ENCODE measurements around the gene IKZF4. TPM values are rescaled to one million over a fixed set of nuclear protein-coding genes. Genes with fewer than 3 reads are reported as not detected.

Gene IKZF4
- total and polyA plus RNA-seq, 2 of the 8 experiments (the other 6 are each of a cell fraction or from before 2014, with no cell fraction given): 8.0 to 13.3 TPM

- Histone ChIP-seq H3K4me1 (replicated peaks in 1 of 4; ENCODE audit: control insufficient read depth in 3 of 4, insufficient read depth in 4 of 4, low read length in 3 of 4) (peaks cover 3 to 17% (median 11%) of the 10 kb centered on the region in 4 experiments), H3K9ac (replicated peaks in 1 of 4; ENCODE audit: extremely low read depth in 1 of 4, low read depth in 3 of 4, low read length in 3 of 4) (peak overlapping the region in 1 of 4 experiments; percentile 68; a peak in 2 of 7 replicates), H3K27ac (ENCODE audit: low read depth, low read length) (0 out of 2 replicates have a peak overlapping the region, but pooled peaks have one; percentile 13), H3K14ac (ENCODE audit: insufficient read length) (no peak overlapping the region), H4K8ac (ENCODE audit: extremely low read depth, insufficient read depth, low read length) (no peak overlapping the region; the same call in 1 of the 2 replicates), H3K23me2 (ENCODE audit: low read depth, low read length) (peaks cover 7% of the 10 kb centered on the region; the same call in 1 of the 2 replicates), H3K4ac (replicated peaks; ENCODE audit: insufficient read length, low read depth, low read length) (no peak overlapping the region), H3K9me3 (ENCODE audit: insufficient read depth in 2 of 2, low read depth in 1 of 2, low read length in 1 of 2) (no peaks in the 10 kb centered on the region; a peak in 1 of 4 replicates), H3K36me3 (ENCODE audit: control insufficient read depth in 2 of 4, insufficient read depth in 4 of 4, low read length in 3 of 4) (peaks cover 7 to 14% (median 11%) of the 10 kb centered on the region in 4 experiments; a peak in 7 of 8 replicates), H3K4me2 (ENCODE audit: insufficient read depth in 1 of 2, low read depth in 2 of 2, low read length in 2 of 2) (peak overlapping the region; percentile 62 to 97), H3K79me1 (ENCODE audit: low read depth, low read length) (peaks cover 7% of the 10 kb centered on the region; the same call in 1 of the 2 replicates), H4K91ac (replicated peaks; ENCODE audit: insufficient read length, low read length) (no peak overlapping the region), H3K4me3 (ENCODE audit: extremely low read depth in 1 of 4, insufficient read depth in 2 of 4, low read depth in 3 of 4, low read length in 4 of 4) (peak overlapping the region; percentile 74 to 89 (median 80); a peak in 7 of 8 replicates), H4K5ac (ENCODE audit: insufficient read length, low read depth, low read length) (no peak overlapping the region), H3K23ac (ENCODE audit: insufficient read length) (no peak overlapping the region), H2AFZ (ENCODE audit: low read length) (no peak overlapping the region), H2BK15ac (ENCODE audit: low read length) (0 out of 2 replicates have a peak overlapping the region, but pooled peaks have one; percentile 84), H3K56ac (replicated peaks; ENCODE audit: insufficient read length, low read depth, low read length) (no peak overlapping the region), H2AK5ac (ENCODE audit: low read depth, low read length) (no peak overlapping the region; the same call in 1 of the 2 replicates), H3K27me3 (replicated peaks in 1 of 4; ENCODE audit: control insufficient read depth in 3 of 4, extremely low read depth in 1 of 4, insufficient read depth in 3 of 4, low read length in 3 of 4) (no peaks in the 10 kb centered on the region), H4K20me1 (replicated peaks in 1 of 2; ENCODE audit: control insufficient read depth in 1 of 2, insufficient read depth in 2 of 2, low read length in 2 of 2) (peaks cover 2 to 10% of the 10 kb centered on the region in 2 experiments), H2BK5ac (ENCODE audit: low read depth, low read length) (peak overlapping the region; percentile 77), H2BK120ac (replicated peaks; ENCODE audit: low read depth, low read length) (no peak overlapping the region), H2BK12ac (ENCODE audit: low read depth, low read length) (peak overlapping the region; percentile 94), H3K18ac (ENCODE audit: extremely low read depth, low read length) (no peak overlapping the region), H2BK20ac (ENCODE audit: low read length) (no peak overlapping the region), H3K79me2 (ENCODE audit: control insufficient read depth in 1 of 2, insufficient read depth in 2 of 2, low read length in 2 of 2) (peaks cover 0 to 27% of the 10 kb centered on the region in 2 experiments; a peak in 2 of 4 replicates)
- CTCF ChIA-PET (ENCODE audit: partially characterized antibody): interaction anchor here (0.6 to 5.1 kb wide), 13 partner anchors 9 to 345 kb away, joined by 3 to 31 read pairs (median 4); partner anchors contain the start of gene PA2G4
- FAIRE-seq: no peak
- 82% methylated on average over 6 of the region's 6 CpGs; no CpG with 5 or more reads in 1 of the 2 experiments for WGBS, 2 experiments (ENCODE audit: extremely low coverage in 1 of 2, insufficient coverage in 1 of 2, insufficient read length in 1 of 2, insufficient replicate concordance in 2 of 2, low coverage in 1 of 2, low lambda C conversion rate in 2 of 2, missing lambda C conversion rate in 1 of 2)
- TF ChIP-seq HDAC2 (IDR thresholded peaks at IDR 0.05; ENCODE audit: borderline replicate concordance in 1 of 2, low read depth in 2 of 2, low read length in 2 of 2) (no peak), FOSL1 (IDR thresholded peaks at IDR 0.05; ENCODE audit: insufficient read depth, low read depth, low read length) (no peak), CHD2 (IDR thresholded peaks at IDR 0.05; ENCODE audit: low read length) (no peak), TBP (IDR thresholded peaks at IDR 0.05; ENCODE audit: low read depth, low read length) (no peak), ASH2L (IDR thresholded peaks at IDR 0.05; ENCODE audit: low read length) (no peak), EP300 (IDR thresholded peaks at IDR 0.05; ENCODE audit: borderline replicate concordance in 1 of 2, low read depth in 2 of 2, low read length in 2 of 2) (no peak)
- TF ChIP-seq, protein P1, sequence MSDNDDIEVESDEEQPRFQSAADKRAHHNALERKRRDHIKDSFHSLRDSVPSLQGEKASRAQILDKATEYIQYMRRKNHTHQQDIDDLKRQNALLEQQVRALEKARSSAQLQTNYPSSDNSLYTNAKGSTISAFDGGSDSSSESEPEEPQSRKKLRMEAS (IDR thresholded peaks at IDR 0.05): no peak
- POLR2A ChIA-PET (ENCODE audit: partially characterized antibody): interaction anchor here (0.6 to 8.9 kb wide), 31 partner anchors 9 to 1054 kb away, joined by 3 to 112 read pairs (median 4); partner anchors contain the start of genes ESYT1, MYL6, PA2G4 and PAN2
- no peak for DNase-seq (ENCODE audit: low read depth in 1 of 2, low spot score in 2 of 2)
These were observed 60.8 kb downstream of the IKZF4 start for GRCh38 chr12:56081393-56082347.

All from H1 (cell line).